Measurements from ENCODE around the gene THSD1. TPM values are rescaled to one million over a fixed set of nuclear protein-coding genes. Genes with fewer than 3 reads are reported as not detected.

The THSD1 gene, protein sequence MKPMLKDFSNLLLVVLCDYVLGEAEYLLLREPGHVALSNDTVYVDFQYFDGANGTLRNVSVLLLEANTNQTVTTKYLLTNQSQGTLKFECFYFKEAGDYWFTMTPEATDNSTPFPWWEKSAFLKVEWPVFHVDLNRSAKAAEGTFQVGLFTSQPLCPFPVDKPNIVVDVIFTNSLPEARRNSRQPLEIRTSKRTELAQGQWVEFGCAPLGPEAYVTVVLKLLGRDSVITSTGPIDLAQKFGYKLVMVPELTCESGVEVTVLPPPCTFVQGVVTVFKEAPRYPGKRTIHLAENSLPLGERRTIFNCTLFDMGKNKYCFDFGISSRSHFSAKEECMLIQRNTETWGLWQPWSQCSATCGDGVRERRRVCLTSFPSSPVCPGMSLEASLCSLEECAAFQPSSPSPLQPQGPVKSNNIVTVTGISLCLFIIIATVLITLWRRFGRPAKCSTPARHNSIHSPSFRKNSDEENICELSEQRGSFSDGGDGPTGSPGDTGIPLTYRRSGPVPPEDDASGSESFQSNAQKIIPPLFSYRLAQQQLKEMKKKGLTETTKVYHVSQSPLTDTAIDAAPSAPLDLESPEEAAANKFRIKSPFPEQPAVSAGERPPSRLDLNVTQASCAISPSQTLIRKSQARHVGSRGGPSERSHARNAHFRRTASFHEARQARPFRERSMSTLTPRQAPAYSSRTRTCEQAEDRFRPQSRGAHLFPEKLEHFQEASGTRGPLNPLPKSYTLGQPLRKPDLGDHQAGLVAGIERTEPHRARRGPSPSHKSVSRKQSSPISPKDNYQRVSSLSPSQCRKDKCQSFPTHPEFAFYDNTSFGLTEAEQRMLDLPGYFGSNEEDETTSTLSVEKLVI
- 0.08 TPM for polyA plus RNA-seq (2012; ENCODE audit: low read depth, missing spikeins)

GRCh38 chr13:52405767-52406494 is at the start of gene THSD1:
TSS of gene THSD1 (minus strand) at chr13:52406172. CDS start at chr13:52402600, 3,572 bp downstream.
- TF ChIP-seq SPI1 (IDR thresholded peaks at IDR 0.05; ENCODE audit: low read depth, low read length) (no peak), POLR2A (IDR thresholded peaks at IDR 0.05; ENCODE audit: low read depth, low read length) (no peak), TAF1 (IDR thresholded peaks at IDR 0.05; ENCODE audit: low read depth, low read length) (no peak), POLR2AphosphoS5 (IDR thresholded peaks at IDR 0.05; ENCODE audit: low read depth, low read length) (no peak), PAX5 (IDR thresholded peaks at IDR 0.05; ENCODE audit: insufficient read depth, low read length, severe bottlenecking) (no peak), POU2F2 (IDR thresholded peaks at IDR 0.05; ENCODE audit: low read depth, low read length) (no peak)
- DNase-seq (ENCODE audit: insufficient read length, low spot score) = peak; percentile 31
- peak; percentile 52 for FAIRE-seq

DNA sequence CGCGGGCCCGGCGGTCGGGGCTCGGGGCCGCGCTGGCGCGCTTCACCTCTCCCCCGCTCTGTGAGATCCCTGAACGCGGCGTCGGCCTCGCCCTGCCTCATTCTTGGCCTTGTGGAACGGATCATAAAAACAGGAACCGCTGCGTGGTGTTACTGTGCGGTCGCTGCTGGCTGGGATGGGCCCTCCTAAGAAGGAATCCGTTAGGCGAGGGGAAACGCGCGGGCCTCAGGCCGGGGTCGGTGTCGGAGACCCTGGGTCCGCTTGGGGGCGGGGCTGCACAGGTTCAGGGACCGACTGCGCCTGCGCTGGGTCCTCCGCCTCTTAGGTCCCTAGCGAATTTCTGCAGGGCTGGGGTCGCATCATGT is 49.7 kb upstream of the THSD1 start:
- FAIRE-seq (no peak), DNase-seq (ENCODE audit: insufficient read length, low spot score) (peak; percentile 57)
- TF ChIP-seq POLR2AphosphoS5 (IDR thresholded peaks at IDR 0.05; ENCODE audit: low read depth, low read length) (no peak), SPI1 (IDR thresholded peaks at IDR 0.05; ENCODE audit: low read depth, low read length) (0 out of 2 replicates have a peak, but pooled peaks have one; percentile 37)

GRCh38 chr13:52454820-52455676 is 49.1 kb upstream of the THSD1 start, which contains the start of gene CKAP2:
TSS of gene CKAP2 (plus strand) at chr13:52455478. CDS start at chr13:52455557, 79 bp downstream.
- TF ChIP-seq POLR2A (IDR thresholded peaks at IDR 0.05; ENCODE audit: low read depth, low read length) (peak; percentile 68), PAX5 (IDR thresholded peaks at IDR 0.05; ENCODE audit: insufficient read depth, low read length, severe bottlenecking) (no peak), SPI1 (IDR thresholded peaks at IDR 0.05; ENCODE audit: low read depth, low read length) (peak; percentile 67), POLR2AphosphoS5 (IDR thresholded peaks at IDR 0.05; ENCODE audit: low read depth, low read length) (peak; percentile 78), POU2F2 (IDR thresholded peaks at IDR 0.05; ENCODE audit: low read depth, low read length) (peak; percentile 64; the same call in 1 of the 2 replicates), TAF1 (IDR thresholded peaks at IDR 0.05; ENCODE audit: low read depth, low read length) (peak; percentile 69)
- peak; percentile 99 for FAIRE-seq
- peak; percentile 78 for DNase-seq (ENCODE audit: insufficient read length, low spot score)

GRCh38 chr13:52454459-52454819 is 48.5 kb upstream of the THSD1 start:
- TF ChIP-seq PAX5 (IDR thresholded peaks at IDR 0.05; ENCODE audit: insufficient read depth, low read length, severe bottlenecking) (no peak), POLR2AphosphoS5 (IDR thresholded peaks at IDR 0.05; ENCODE audit: low read depth, low read length) (no peak), POLR2A (IDR thresholded peaks at IDR 0.05; ENCODE audit: low read depth, low read length) (0 out of 2 replicates have a peak, but pooled peaks have one; percentile 43), TAF1 (IDR thresholded peaks at IDR 0.05; ENCODE audit: low read depth, low read length) (no peak; the same call in 1 of the 2 replicates), POU2F2 (IDR thresholded peaks at IDR 0.05; ENCODE audit: low read depth, low read length) (peak; percentile 14; the same call in 1 of the 2 replicates), SPI1 (IDR thresholded peaks at IDR 0.05; ENCODE audit: low read depth, low read length) (peak; percentile 72)
- DNase-seq (ENCODE audit: insufficient read length, low spot score) (no peak), FAIRE-seq (peak; percentile 5)

DNA sequence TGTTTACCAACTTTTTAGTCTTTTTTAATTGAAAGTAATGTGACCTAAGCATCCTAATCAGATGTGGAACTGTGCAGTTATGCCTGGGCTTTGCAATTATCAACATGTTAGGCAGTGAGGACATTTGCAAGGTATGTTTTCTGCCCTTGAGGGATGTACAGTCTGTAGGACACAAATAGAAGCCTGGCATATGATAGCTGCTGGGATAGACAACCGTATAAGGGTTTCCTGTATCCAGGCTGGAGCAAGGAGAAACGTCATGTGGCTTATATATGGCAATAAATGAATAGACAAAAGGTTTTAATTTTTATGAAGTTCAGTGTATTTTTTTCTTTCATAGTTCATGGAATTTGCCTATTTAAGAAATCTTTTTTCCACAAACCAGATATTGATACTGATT is 46.5 kb upstream of the THSD1 start:
- DNase-seq (ENCODE audit: insufficient read length, low spot score) = no peak
- TF ChIP-seq POLR2AphosphoS5 (IDR thresholded peaks at IDR 0.05; ENCODE audit: low read depth, low read length) (no peak), TAF1 (IDR thresholded peaks at IDR 0.05; ENCODE audit: low read depth, low read length) (no peak), POLR2A (IDR thresholded peaks at IDR 0.05; ENCODE audit: low read depth, low read length) (no peak), PAX5 (IDR thresholded peaks at IDR 0.05; ENCODE audit: insufficient read depth, low read length, severe bottlenecking) (no peak), POU2F2 (IDR thresholded peaks at IDR 0.05; ENCODE audit: low read depth, low read length) (no peak), SPI1 (IDR thresholded peaks at IDR 0.05; ENCODE audit: low read depth, low read length) (no peak)

GRCh38 chr13:52451135-52451804 is 45.3 kb upstream of the THSD1 start:
- DNase-seq (ENCODE audit: insufficient read length, low spot score) (no peak), FAIRE-seq (no peak)
- TF ChIP-seq POLR2AphosphoS5 (IDR thresholded peaks at IDR 0.05; ENCODE audit: low read depth, low read length) (no peak), POLR2A (IDR thresholded peaks at IDR 0.05; ENCODE audit: low read depth, low read length) (no peak), SPI1 (IDR thresholded peaks at IDR 0.05; ENCODE audit: low read depth, low read length) (no peak), POU2F2 (IDR thresholded peaks at IDR 0.05; ENCODE audit: low read depth, low read length) (no peak), PAX5 (IDR thresholded peaks at IDR 0.05; ENCODE audit: insufficient read depth, low read length, severe bottlenecking) (no peak), TAF1 (IDR thresholded peaks at IDR 0.05; ENCODE audit: low read depth, low read length) (no peak)

More for the DNA sequence above, 46.5 kb upstream of the THSD1 start:
- no peak for FAIRE-seq

DNA sequence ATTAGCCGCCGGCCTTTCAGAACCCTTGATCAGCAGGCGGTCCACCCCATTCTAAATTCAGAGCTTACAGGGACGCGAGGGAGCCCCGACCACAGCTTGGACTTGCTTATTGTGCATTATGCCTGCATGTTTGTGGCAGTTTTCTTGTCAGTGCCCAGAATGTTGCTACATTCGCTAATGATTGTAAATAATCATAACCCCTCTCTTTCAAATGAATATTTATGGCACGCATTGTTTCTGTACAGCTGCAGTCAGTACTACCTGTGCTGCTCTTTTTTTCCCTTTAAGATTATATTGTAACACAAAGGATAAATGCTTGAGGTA is 44.8 kb upstream of the THSD1 start:
- FAIRE-seq = no peak
- TF ChIP-seq POU2F2 (IDR thresholded peaks at IDR 0.05; ENCODE audit: low read depth, low read length) (no peak), PAX5 (IDR thresholded peaks at IDR 0.05; ENCODE audit: insufficient read depth, low read length, severe bottlenecking) (no peak), POLR2AphosphoS5 (IDR thresholded peaks at IDR 0.05; ENCODE audit: low read depth, low read length) (no peak), SPI1 (IDR thresholded peaks at IDR 0.05; ENCODE audit: low read depth, low read length) (no peak), POLR2A (IDR thresholded peaks at IDR 0.05; ENCODE audit: low read depth, low read length) (no peak), TAF1 (IDR thresholded peaks at IDR 0.05; ENCODE audit: low read depth, low read length) (no peak)
- no peak for DNase-seq (ENCODE audit: insufficient read length, low spot score)

Measured in GM12891 (cell line).